ENCODE measurements around the gene UPK3BL1.
"Not testable (repeated sequence)": the region's sequence is repeated elsewhere in the genome, so short reads cannot be mapped to it uniquely, and the experiment has no call there.

Gene UPK3BL1

GRCh38 chr7:102627271-102627904 lies 15.2 kb downstream of the UPK3BL1 start:
- DNase-seq, result not testable (repeated sequence)

DNA sequence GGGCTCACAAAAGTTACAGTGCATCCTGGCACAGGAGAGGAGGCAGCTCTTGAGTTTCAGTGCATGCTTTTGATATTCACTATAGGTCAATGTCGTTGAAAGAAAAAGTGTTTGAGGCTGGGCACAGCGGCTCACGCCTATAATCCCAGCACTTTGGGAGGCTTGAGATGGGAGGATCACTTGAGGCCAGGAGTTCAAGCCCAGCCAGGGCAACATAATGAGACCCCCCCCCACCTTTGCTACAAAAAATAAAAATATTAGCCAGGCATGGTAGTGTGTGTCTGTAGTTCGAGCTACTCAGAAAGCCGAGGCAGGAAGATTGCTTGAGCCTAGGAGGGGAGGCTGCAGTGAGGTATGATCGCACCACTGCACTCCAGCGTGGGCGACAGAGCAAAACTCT lies 24.5 kb downstream of the UPK3BL1 start:
- not testable (repeated sequence) for DNase-seq

DNA sequence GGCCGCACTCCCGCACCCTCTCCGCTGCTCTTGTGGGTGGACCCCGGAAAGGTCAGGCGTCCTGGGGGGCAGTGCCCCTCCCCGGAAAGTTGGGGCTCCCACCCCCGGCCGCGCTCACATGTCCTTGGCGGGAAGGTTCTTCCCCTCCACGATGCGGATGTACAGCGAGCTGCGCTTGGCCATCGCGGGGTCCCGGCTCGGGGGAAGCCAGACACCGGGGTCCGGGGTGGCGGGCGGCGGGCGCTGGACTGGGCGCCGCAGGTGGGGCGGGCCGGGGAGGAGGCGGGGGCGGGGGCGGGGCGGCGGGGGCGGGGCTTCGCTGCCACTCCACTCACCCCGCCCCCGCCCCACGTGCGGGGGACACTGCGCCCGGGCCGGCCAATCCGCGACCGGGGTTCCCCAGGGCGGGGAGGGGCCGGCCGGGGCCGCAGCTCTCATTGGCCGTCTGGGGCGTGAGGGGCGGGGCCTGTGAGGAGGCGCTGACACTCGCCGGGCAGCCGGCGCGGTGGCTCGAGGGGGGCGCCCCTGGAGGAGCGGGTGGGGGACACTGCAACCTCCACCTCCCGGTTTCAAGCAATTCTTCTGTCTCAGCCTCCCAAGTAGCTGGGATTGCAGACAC lies 26.0 kb downstream of the UPK3BL1 start, which contains the start of gene RASA4:
TSS of gene RASA4 (minus strand) at position 250 of the 619 bp plus-strand sequence. CDS start at position 183, 67 bp downstream.
- not testable (repeated sequence) for DNase-seq

DNA sequence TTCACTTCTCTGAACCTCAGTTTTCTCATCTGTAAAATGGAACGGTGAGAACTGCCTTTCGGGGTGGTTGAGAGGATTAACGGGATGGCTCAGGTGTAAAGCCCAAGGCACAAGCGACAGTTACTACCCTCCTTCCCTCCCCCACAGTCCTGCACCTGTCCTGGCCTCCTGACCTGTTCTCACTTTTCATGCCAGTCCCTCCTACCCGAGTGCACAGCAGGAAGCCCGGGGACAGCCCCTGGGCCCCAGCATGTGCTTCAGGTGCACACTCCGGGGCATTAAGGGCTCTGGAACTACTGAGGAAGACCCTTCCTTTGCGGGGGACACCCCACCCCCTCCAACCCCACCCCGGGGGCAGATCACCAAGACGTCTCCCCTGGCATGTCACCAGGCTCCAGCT lies 26.7 kb downstream of the UPK3BL1 start:
- DNase-seq, result not testable (repeated sequence)

DNA sequence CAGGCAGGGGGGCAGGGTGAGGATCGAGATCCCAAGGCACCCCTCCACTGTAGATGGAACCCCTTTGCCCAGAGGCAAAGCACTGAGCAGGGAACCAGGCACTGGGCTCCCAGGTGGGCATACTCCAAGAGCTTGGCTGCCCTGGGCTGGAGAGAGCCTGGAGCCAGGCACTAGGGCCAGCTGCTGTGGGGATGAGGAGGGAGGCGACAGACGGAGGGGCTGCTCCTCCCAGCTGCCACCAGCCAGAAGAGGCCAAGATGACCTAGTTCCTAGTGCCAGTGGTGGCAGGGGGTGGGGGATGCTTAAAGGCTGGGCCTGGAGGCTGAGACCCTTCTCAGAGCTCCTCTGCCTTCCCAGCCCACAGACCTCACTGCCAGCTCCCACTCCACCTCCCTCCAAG lies 27.7 kb downstream of the UPK3BL1 start:
- DNase-seq, result not testable (repeated sequence)

- DNase-seq, result not testable (repeated sequence)
Measured at GRCh38 chr7:102614346-102614697, 28.3 kb downstream of the UPK3BL1 start.

DNA sequence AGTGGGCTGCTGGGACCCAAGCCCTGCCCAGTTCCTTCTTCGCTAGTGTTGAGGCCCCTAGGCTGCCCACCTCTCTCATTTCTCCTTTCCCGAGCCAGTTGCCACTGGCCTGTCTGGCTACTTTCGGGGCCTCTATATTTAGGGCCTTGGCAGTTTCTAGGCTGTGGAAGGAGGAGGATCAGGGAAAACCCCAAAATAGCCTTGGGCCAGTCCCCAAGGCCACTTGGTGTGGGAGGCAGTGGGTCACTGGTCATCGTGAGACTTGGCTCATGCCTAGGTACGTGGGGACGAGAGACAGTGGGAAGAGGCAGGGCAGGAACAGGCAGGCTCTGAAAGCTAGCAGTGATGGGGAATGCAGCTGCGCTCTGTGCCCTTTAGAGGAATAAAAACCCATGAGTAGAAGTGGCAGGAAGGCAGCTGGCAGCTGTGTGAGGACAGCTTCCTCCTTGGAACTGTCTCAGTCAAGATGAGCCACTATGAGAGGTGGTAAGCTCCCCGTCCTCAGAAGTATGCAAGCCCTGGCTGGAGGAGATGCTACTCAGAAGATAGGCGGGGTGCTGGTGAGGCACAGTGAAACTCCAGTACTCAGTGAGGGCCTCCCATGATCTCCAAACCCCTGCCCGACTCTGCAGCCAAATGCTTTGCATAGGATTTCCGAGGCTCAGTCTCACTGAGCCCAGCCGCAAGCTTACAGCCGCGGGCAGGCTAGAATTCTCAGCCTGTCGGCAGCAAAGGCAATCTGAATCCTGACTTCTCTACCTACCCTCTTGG lies 28.8 kb downstream of the UPK3BL1 start:
- not testable (repeated sequence) for DNase-seq

GRCh38 chr7:102611675-102612325 lies 30.8 kb downstream of the UPK3BL1 start:
- DNase-seq, result not testable (repeated sequence)

DNA sequence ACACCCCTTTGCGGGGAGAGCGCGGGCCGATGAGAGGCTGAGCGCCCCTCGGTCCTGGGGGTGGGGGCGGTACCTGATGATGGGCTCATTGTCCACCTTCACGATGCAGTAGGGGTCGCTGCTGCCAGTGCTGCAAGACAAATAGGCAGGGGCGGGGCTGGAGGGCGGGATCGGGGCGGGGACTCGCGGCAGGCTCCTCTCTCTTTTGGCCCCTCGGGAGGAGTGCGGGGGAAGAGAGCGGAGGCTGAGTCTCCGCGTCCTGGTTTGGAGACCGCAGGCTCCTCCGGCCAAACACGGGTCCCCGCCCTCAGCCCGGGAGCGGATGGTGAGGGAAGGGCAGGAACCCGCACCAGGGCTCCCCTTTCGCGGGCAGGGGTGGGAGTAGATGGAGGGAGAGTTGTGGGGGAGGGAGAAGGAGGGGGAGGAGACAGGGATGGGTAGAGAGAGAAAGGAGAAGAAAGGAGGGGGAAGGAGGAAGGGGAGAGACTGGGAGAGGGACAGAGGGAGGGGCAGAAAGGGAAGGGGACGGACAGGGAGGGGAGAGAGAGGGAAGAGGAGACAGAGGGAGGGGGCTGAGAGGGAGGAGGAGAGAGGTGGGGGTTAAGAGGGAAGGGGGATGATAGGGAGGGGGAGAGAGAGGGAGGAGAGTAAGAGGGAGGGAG lies 31.4 kb downstream of the UPK3BL1 start:
- DNase-seq, result not testable (repeated sequence)

GRCh38 chr7:102610441-102610840 lies 32.1 kb downstream of the UPK3BL1 start:
- not testable (repeated sequence) for DNase-seq

DNA sequence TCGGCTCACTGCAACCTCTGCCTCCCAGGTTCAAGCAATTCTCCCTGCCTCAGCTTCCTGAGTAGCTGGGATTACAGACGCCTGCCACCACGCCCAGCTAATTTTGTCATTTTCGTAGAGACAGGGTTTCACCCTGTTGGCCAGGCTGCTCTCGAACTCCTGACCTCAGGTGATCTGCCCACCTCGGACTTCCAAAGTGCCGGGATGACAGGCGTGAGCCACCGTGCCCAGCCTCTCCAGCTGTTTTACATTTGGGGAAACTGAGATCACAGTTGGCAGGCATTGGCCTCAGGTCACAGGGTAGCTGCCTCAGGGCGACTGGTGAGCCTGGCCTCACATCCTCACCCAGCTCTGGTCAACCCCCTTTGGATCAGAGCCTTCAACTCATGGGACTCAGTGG lies 32.9 kb downstream of the UPK3BL1 start:
- not testable (repeated sequence) for DNase-seq

- DNase-seq, result not testable (repeated sequence)
Measured at GRCh38 chr7:102606848-102607247, 35.7 kb downstream of the UPK3BL1 start.

- not testable (repeated sequence) for DNase-seq
Measured at GRCh38 chr7:102604431-102605145, 38.0 kb downstream of the UPK3BL1 start.

DNA sequence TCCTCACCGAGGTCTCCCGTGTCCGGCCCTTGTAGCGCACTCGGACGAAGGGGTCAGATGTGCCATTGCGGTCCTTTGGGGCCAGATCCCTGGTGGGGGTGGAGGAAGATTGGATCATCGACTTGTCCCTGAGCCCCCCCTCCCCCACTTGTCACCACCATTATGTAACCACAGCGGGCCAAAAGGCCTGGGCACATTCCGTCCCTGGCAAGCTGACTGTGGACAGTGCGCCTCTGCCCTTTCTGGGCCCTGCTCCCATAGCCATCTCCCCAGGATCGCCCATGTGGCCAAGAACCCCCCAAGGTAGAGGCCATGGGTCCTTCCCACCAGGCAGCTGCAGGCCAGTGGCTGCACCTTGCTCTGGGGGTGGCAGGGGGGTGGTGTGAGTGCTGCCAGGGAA lies 40.3 kb downstream of the UPK3BL1 start:
- DNase-seq, result not testable (repeated sequence)

DNA sequence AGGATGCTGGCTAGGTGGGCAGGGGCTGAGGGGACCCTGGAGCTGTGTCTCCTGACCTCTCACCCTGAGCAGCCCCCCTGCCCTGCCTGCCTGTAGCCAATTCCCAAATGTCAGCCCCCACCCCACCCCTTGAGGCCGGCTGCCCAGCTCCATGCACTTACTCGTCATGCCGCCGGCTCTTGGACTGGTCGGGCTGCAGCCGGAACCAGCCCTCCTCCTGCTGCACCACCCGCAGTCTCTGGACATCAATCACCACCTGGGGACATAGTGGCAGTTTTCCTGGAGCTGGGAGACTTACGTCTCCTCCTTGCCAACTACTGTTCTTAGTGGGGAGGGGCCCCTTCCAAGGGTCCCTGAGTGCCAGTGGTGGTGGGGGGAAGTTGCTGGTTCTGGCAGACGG lies 42.9 kb downstream of the UPK3BL1 start:
- DNase-seq, result not testable (repeated sequence)

GRCh38 chr7:102596036-102596435 lies 46.6 kb downstream of the UPK3BL1 start:
- DNase-seq, result not testable (repeated sequence)

DNA sequence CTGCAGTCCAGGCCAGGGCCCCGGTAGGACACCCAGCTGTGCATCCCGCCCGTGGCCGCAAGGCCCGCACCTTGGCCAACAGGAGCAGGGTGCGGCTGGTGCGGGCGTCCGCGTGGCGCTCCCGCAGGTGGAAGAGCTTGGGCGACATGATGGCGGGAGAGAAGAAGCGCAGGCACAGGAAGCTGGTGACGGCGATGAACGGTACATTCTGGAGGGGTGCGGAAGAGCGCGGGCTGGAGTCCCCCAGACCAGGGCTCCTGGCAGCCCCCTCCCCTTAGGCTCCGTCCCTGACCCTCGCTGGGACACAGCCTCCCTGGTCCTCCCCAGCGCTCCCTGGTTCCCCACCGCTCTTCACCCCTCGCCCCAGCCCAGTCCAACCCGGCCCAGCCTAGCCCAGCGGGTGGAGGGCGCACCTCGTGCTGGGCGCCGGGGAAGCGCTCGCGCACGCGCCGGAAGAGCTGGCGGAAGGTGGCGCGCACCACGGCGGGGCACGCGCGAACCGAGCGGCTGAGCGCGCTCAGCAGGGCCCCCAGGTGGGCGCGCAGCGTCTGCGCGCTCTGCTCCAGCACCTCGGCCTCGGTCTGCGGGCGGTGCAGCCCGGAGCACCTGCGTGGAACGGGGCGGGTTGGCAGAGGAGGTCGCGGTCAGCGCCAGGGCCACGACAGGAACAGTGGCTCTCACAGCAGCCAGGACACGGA lies 48.8 kb downstream of the UPK3BL1 start:
- DNase-seq, result not testable (repeated sequence)

- not testable (repeated sequence) for DNase-seq
Measured at GRCh38 chr7:102592477-102593019, 50.0 kb downstream of the UPK3BL1 start.

DNA sequence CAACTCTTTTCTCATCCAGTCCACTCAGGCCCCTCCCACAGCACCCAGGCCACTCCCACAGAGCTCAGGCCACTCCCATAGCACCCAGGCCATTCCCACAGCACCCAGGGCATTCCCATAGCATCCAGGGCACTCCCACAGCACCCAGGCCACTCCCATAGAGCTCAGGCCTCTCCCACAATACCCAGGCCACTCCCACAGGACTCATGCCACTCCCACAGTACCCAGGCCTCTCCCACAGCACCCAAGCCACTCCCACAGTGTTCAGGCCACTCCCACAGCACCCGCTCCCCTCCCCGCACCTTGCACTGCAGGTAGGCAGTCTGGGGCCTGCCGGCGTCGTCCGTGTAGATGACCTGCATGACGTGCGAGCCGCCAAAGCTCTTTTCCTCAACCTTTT lies 52.7 kb downstream of the UPK3BL1 start:
- not testable (repeated sequence) for DNase-seq

Data from NCI-H1436 (cell line).